NCI-H2107 treated with DMSO at 0.1 percent for 48 hours (cell line): Measurements from ENCODE around the gene ADAM21.
"Not testable (repeated sequence)": the region's sequence is repeated elsewhere in the genome, so short reads cannot be mapped to it uniquely, and the experiment has no call there.

ENCODE experiments used
- DNase-seq: peaks from one replicate; lab custom pipeline; 2025; ENCODE audit not compliant: unreplicated experiment; lab: John Stamatoyannopoulos, UW

The ADAM21 gene

GRCh38 chr14:70451874-70452273, at the start of gene ADAM21:
Gene ADAM21, plus strand, starts transcription at chr14:70452174. Its CDS starts 5,326 bp downstream, at chr14:70457500.
- no peak for DNase-seq

- DNase-seq, result not testable (repeated sequence)
Observed at GRCh38 chr14:70403335-70403734, 48.6 kb upstream of the ADAM21 start.

GRCh38 chr14:70406216-70406615, 45.8 kb upstream of the ADAM21 start:
- DNase-seq, result not testable (repeated sequence)

GRCh38 chr14:70407621-70408020, 44.4 kb upstream of the ADAM21 start:
- no peak for DNase-seq

GRCh38 chr14:70415788-70416187, 36.2 kb upstream of the ADAM21 start:
- DNase-seq, result no peak

- peak; percentile 77 for DNase-seq
Observed at GRCh38 chr14:70416338-70416724, 35.6 kb upstream of the ADAM21 start.

- peak; percentile 92 for DNase-seq
Observed at GRCh38 chr14:70416725-70417349, 35.1 kb upstream of the ADAM21 start, which contains the start of gene SYNJ2BP. Gene SYNJ2BP, minus strand, starts transcription at chr14:70417090. Its CDS starts 127 bp downstream, at chr14:70416963.

GRCh38 chr14:70419270-70419931, 32.6 kb upstream of the ADAM21 start:
- not testable (repeated sequence) for DNase-seq

- no peak for DNase-seq
Observed at GRCh38 chr14:70422538-70422937, 29.4 kb upstream of the ADAM21 start.

- DNase-seq, result no peak
Observed at GRCh38 chr14:70425354-70425753, 26.6 kb upstream of the ADAM21 start.

GRCh38 chr14:70426555-70426954, 25.4 kb upstream of the ADAM21 start:
- DNase-seq, result not testable (repeated sequence)

GRCh38 chr14:70436867-70437266, 15.1 kb upstream of the ADAM21 start:
- no peak for DNase-seq

GRCh38 chr14:70441641-70442040, 10.3 kb upstream of the ADAM21 start:
- no peak for DNase-seq

- no peak for DNase-seq
Observed at GRCh38 chr14:70442750-70443149, 9.2 kb upstream of the ADAM21 start.

- DNase-seq, result no peak
Observed at GRCh38 chr14:70448633-70449340, 3.2 kb upstream of the ADAM21 start.

- DNase-seq, result no peak
Observed at GRCh38 chr14:70454731-70455130, 2.8 kb downstream of the ADAM21 start.

GRCh38 chr14:70468731-70469130, 16.8 kb downstream of the ADAM21 start:
- no peak for DNase-seq

- DNase-seq, result not testable (repeated sequence)
Observed at GRCh38 chr14:70470863-70471563, 19.0 kb downstream of the ADAM21 start.

GRCh38 chr14:70472253-70473159, 20.5 kb downstream of the ADAM21 start:
- no peak for DNase-seq

GRCh38 chr14:70473825-70474224, 21.9 kb downstream of the ADAM21 start:
- no peak for DNase-seq
